HG02943 (cell line): ENCODE results near the gene GNG13.
"Not testable (repeated sequence)": the region's sequence is repeated elsewhere in the genome, so short reads cannot be mapped to it uniquely, and the experiment has no call there.

Experiments used
- ATAC-seq: cut with Tn5 transposase; IDR thresholded peaks from one replicate; pipeline ENCODE4 v1.9.1; 2021; ENCODE audit warnings: mild to moderate bottlenecking, low read depth, moderate library complexity; ENCODE audit not compliant: unreplicated experiment

GNG13 gene

GRCh38 chr16:781346-782010 is 19.1 kb downstream of the GNG13 start:
- no peak for ATAC-seq

GRCh38 chr16:780296-780695 is 20.2 kb downstream of the GNG13 start:
- ATAC-seq = no peak

GRCh38 chr16:779561-779960 is 21.0 kb downstream of the GNG13 start:
- no peak for ATAC-seq

- ATAC-seq = no peak
Observed at GRCh38 chr16:778909-779527, 21.5 kb downstream of the GNG13 start.

- ATAC-seq = no peak
Observed at GRCh38 chr16:778447-778846, 22.1 kb downstream of the GNG13 start.

- no peak for ATAC-seq
Observed at GRCh38 chr16:777826-778225, 22.7 kb downstream of the GNG13 start.

GRCh38 chr16:776824-777223 is 23.7 kb downstream of the GNG13 start:
- no peak for ATAC-seq

- not testable (repeated sequence) for ATAC-seq
Observed at GRCh38 chr16:776298-776697, 24.2 kb downstream of the GNG13 start.

- no peak for ATAC-seq
Observed at GRCh38 chr16:775236-775796, 25.2 kb downstream of the GNG13 start.

- ATAC-seq = no peak
Observed at GRCh38 chr16:774086-775001, 26.2 kb downstream of the GNG13 start.

- no peak for ATAC-seq
Observed at GRCh38 chr16:772959-773358, 27.6 kb downstream of the GNG13 start.

- no peak for ATAC-seq
Observed at GRCh38 chr16:770411-770810, 30.1 kb downstream of the GNG13 start.

GRCh38 chr16:769934-770333 is 30.6 kb downstream of the GNG13 start:
- ATAC-seq = no peak

- ATAC-seq = no peak
Observed at GRCh38 chr16:769184-769784, 31.2 kb downstream of the GNG13 start.

- ATAC-seq = no peak
Observed at GRCh38 chr16:768428-768827, 32.1 kb downstream of the GNG13 start.

- ATAC-seq = no peak
Observed at GRCh38 chr16:767743-768235, 32.7 kb downstream of the GNG13 start.

GRCh38 chr16:766820-767640 is 33.5 kb downstream of the GNG13 start:
- ATAC-seq = no peak

GRCh38 chr16:766008-766819 is 34.3 kb downstream of the GNG13 start:
- no peak for ATAC-seq

GRCh38 chr16:765488-765865 is 35.1 kb downstream of the GNG13 start:
- ATAC-seq = no peak
